NCI-H2171 (cell line): ENCODE results near the gene ACBD4.

Source experiments
- DNase-seq: peaks from one replicate; lab custom pipeline; 2025; lab: John Stamatoyannopoulos, UW

ACBD4 gene

GRCh38 chr17:45135192-45135977 is at the start of gene ACBD4:
Gene ACBD4, plus strand, starts transcription at chr17:45135687. Its CDS starts 458 bp downstream, at chr17:45136145.
- peak; percentile 97 for DNase-seq

DNA sequence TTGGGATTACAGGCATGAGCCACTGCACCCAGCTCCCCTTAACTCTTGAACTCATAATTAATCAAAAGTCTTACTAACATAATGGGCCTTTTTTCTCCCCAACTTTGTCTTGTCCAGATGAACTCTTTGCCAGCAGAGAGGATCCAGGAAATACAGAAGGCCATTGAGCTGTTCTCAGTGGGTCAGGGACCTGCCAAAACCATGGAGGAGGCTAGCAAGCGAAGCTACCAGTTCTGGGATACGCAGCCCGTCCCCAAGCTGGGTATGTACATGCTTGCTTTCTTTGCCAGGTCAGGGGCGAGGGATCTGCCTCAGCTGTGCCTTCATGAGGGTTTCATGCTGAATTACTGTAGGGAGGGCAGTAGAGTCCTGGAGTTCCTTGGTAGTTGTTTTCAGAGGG is 49.1 kb upstream of the ACBD4 start:
- no peak for DNase-seq

DNA sequence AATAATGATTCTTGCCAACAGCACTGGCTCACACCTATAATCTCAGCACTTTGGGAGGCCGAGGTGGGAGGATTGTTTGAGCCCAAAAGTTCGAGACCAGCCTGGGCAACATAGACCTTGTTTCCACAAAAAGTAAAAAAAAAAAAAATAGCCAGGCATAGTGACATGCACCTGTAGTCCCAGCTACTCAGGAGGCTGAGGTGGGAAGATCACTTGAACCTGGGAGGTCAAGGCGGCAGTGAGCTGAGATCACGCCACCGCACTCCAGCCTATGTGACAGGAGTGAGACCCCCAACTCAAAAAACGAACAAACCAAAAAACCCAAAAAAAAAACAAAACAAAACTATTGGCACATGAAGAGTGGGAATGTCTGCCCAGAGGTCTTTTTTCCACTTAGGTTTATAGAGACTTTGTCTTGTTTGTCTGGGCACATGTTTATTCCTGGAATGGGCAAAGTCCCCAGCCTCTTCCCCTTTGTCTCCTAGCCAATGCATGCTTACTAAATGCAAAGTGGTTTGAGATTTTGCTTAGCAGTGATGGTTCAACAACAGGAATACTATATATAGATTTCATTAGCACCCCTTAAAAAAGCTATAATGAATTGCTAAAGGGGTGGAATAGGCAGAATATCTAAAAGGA is 48.5 kb upstream of the ACBD4 start:
- no peak for DNase-seq

- DNase-seq: no peak
These were observed 47.9 kb upstream of the ACBD4 start for GRCh38 chr17:45087504-45087975.

GRCh38 chr17:45087978-45088377 is 47.5 kb upstream of the ACBD4 start:
- DNase-seq: no peak

GRCh38 chr17:45088741-45089140 is 46.7 kb upstream of the ACBD4 start:
- no peak for DNase-seq

- DNase-seq: no peak
These were observed 44.8 kb upstream of the ACBD4 start for GRCh38 chr17:45090711-45091110.

GRCh38 chr17:45091778-45092425 is 43.6 kb upstream of the ACBD4 start:
- DNase-seq: no peak

DNA sequence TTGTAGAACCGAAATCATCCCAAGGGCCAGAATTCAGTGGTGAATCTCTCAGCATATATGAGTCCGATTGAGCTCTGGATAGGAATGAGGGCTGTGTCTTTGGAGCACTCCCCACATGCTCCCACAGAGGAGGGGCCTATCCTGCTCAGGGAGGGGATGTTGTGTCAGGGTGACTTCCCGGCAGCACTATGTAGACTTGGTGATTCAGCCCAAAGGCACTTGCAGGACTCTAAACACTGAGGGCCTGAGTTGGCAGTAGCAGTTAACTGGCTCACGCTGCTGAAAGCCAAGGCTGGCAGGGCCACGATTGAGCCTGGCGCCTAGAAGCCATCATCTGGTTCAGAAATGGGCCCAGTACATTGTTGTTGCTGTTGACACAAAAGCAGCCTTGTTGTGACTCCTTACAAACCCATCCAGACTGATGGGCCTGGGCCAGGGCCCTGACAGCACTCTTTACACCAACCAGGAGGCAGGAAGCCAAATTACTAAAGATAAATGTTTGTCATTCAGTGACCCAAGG is 42.5 kb upstream of the ACBD4 start:
- no peak for DNase-seq

- no peak for DNase-seq
These were observed 41.9 kb upstream of the ACBD4 start for GRCh38 chr17:45093444-45094110.

DNA sequence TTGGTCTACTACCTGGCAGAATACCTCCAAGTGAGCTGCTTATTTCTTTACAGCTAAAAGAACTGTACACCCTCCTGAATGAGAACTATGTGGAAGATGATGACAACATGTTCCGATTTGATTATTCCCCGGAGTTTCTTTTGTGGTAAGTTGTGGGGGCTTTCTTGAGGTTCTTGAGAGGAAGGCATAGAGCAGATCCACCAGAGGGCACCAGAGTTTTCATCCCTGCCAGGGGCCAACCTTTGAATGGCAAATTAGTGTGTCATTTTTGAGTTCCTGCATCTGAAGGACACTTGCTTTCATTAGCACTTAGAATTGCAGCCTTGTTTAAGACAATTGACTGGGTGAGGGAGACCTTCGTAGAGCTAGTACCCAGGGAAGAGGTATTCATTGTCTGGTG is 39.3 kb upstream of the ACBD4 start:
- no peak for DNase-seq

- DNase-seq: no peak
These were observed 38.6 kb upstream of the ACBD4 start for GRCh38 chr17:45096926-45097325.

- peak; percentile 87 for DNase-seq
These were observed 37.2 kb upstream of the ACBD4 start for GRCh38 chr17:45098081-45098868.

GRCh38 chr17:45098869-45099616 is 36.4 kb upstream of the ACBD4 start:
- DNase-seq: peak; percentile 73

DNA sequence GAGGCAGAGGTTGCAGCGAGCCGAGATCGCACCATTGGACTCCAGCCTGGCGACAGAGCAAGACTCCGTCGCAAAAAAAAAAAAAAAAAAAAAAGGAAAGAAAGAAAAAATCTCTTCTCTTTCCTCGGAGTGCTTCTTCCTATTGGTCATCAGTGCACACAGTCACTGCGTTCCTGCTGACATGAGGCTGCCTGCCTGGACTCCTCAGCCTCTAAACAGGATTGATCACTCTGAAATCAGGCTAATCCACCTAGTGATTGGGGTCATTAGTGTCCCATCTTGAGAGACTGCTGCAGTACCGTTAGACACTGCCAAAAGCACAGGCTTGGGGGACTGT is 34.0 kb upstream of the ACBD4 start:
- DNase-seq: no peak

GRCh38 chr17:45101883-45102811 is 33.3 kb upstream of the ACBD4 start:
- no peak for DNase-seq

DNA sequence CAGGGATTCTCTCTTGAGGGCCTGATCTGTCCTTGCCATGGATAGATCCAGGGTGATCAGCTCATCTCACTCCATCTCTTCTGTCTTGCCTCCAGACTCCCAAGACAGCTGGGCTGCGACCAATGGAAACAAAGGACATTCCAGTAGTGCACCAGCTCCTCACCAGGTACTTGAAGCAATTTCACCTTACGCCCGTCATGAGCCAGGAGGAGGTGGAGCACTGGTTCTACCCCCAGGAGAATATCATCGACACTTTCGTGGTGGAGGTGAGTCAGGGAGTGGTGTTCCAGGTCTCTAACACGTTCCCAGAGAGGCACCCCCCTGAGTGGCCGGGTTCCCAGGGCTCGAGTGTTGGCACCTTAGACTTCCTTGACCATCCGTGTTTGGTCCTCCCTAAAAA is 32.6 kb upstream of the ACBD4 start:
- DNase-seq: no peak

DNA sequence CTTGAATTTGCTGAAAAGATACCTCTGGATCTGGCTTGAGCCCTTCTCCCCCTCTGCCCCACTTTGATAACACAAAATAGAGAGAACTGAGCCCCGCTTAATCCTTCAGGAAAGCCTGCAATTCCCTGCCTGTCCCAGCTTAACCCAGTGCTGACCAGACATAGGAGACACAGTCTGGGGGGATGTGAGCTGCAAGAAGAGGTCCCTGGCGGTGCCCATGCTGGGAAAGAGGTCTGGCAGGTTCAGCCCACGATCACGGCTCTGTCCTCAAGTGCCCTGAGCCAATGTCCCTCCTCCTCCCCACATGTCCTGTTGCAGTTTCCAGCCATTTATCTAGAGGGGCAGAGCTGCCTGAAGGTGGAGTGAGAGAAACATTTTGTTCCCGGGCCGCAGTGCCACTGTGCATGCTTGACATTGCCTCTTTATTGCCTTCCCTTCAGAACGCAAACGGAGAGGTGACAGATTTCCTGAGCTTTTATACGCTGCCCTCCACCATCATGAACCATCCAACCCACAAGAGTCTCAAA is 32.2 kb upstream of the ACBD4 start:
- no peak for DNase-seq

GRCh38 chr17:45104029-45104428 is 31.5 kb upstream of the ACBD4 start:
- no peak for DNase-seq
